ENCODE data around the gene SSBP2. TPM values are rescaled to one million over a fixed set of nuclear protein-coding genes. Genes with fewer than 3 reads are reported as not detected.
A peak's percentile ranks its signal among the peaks of the same experiment; 100 is the strongest.
"Not testable (repeated sequence)": the region's sequence is repeated elsewhere in the genome, so short reads cannot be mapped to it uniquely, and the experiment has no call there.

The SSBP2 gene
- total RNA-seq, 1 donor = 141 TPM

DNA sequence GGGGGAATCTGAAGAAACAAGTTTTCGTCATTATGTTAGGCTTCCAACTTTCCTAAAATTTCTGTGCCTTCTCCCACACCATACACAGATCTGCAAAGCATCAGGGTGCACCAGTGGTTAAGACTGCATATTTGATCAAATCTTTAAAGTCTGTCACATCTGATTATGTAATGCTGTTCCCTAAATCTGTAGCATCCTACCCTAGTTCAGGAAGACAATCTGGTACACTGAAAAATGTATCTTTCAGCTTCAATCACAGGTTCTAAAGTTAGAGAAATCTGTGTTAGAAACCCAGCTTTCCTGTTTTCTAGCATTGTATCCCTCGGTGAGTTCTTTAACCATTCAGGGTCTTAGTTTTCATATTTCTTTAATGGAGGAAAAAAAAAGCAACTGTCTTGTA lies 3.9 kb downstream of the SSBP2 start:
- DNase-seq (ENCODE audit: low read depth in 2 of 3, low spot score in 2 of 3) = no peak

DNA sequence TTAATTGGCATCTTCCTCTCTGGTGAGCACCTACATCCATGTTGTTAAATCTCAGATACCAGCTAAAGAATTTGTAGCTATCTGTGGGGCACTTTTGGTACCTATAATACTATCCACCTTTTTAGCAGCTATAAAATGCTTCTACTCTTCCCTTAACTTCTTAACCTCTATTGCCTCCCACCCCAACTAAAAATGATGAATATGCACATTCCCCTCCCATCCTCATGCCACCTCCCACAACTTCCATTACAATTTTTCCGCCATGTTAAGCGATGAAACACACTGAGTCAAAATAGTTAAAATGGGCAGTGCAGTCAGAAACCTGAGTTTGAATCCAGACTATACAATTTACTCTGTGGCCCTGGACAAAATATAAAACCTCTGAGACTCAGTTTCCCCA lies 10.1 kb downstream of the SSBP2 start:
- no peak for DNase-seq (ENCODE audit: low read depth in 2 of 3, low spot score in 2 of 3)

DNA sequence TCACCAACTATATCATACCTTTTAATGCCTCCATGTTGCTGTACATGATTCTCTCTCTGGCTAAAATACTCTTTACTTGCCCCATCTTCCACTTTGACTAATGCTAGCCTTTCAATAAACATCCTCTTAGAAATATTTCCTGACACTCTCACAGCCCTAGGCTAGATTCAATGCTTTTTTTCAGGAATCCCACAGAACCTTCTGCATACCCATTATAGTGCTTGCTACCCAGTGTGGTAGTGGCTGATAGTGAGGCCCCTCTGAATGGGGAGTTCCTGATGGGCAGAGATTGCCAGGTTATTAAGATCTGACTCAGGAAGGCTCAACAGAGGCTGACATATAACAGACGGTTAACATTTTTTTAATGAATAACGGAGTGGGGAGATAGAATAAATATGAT lies 11.6 kb downstream of the SSBP2 start:
- no peak for DNase-seq (ENCODE audit: low read depth in 2 of 3, low spot score in 2 of 3)

DNA sequence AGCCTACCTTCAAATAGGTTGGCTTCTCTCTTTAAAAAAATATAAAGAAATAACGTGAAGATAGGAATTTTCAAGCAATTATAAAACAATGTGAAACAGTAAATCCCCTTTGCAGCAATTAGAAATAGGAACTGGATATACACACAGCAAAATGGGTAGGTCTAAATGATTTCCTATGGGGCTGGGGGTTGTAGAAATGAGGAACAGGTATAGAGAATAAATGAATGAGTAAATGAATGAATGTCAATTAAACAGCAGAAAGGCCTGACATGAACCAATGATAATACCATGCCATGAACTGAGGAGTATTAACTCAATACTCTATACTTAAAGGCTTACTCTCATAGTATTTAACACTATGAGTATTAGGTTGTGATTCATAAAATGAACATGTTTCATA lies 21.6 kb downstream of the SSBP2 start:
- DNase-seq (ENCODE audit: low read depth in 2 of 3, low spot score in 2 of 3) = no peak

DNA sequence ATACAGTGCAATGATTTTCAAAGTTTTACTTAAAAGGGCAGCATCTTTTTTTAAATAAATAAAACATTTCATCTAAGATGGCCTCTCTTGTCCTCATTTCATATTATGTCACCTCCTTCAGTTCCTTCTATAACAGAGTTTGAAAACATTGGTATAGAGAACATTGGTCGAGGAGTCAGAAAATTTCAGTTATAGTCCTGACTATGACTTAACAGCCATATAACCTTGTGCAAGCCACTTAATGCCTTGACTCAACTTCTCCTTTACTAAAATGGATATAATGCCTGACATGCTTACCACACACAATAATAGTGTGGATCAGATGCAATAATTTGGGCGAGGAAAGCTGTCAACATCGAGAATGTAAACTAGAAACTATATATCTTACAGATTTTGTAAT lies 22.6 kb downstream of the SSBP2 start:
- no peak for DNase-seq (ENCODE audit: low read depth in 2 of 3, low spot score in 2 of 3)

DNA sequence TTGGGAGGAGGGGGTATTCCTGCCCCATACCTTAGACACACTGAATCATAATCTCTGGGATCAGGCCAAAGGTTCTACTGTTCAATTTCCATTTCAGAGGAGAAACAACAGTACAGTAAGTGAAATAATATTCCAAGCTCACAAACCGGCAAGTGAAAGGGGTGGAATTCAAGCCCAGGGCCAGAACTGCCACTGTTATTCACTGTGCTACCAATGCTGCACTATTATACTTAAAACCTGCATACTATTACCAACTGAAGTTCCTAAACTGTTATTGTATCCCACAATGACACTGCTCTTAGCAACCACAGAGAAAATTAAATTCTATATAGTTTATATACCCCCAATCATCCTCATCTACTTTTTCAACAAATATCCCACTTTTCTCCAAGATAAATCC lies 24.6 kb downstream of the SSBP2 start:
- DNase-seq (ENCODE audit: low read depth in 2 of 3, low spot score in 2 of 3) = no peak

DNA sequence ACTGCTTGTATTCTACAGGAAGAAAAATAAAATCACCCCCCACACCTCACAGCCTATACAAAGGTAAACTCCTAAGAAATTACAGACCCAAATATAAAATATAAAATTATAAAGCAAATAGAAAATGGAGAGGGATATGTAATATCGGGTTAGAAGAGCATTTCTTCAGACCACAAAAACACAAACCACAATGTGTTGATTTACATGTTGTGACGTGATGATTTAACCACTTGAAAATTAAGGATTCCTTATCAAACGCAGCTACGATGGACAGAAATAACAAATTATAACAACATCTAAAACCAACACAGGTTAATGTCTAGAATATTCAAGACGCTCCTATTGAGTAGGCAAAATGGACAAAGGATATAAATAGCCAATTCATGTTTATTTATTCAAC lies 26.3 kb downstream of the SSBP2 start:
- DNase-seq (ENCODE audit: low read depth in 2 of 3, low spot score in 2 of 3) = peak in 1 of 3 donors; percentile 45

DNA sequence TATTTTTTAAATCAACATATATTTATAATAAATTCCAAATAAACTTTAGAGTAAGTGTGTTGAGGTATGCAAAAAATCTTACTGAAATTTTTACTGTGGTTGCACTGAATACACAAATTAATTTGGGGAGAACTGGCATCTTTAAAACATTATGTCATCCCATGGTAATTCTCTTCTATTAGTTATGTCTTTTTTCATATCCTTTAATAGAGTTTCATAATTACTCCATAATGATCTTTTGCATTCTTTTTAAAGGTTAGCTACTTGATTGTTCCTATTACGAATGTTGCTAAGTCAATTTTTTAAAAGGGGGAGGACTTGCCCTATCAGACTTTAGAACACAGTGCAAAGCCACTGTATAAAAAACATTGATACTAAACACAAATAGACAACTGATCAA lies 26.8 kb downstream of the SSBP2 start:
- DNase-seq (ENCODE audit: low read depth in 2 of 3, low spot score in 2 of 3) = no peak

DNA sequence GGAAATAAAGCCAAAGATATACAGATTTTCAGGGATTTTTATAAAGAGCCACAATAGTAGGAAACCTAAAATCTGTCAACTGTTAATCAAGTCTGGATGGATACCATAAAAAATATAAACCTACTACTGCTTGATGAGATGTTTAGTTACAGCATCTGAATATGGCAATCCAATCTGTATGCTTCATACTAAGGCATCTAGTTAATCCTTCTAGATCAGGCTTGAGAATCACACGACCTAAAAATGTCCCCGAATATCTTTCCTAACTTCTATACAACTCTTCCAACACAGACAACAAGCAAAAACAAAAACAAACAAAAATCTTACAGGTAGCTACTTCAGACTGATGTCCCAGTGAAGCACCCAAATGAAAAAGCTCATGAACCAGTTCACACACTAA lies 29.8 kb downstream of the SSBP2 start:
- no peak for DNase-seq (ENCODE audit: low read depth in 2 of 3, low spot score in 2 of 3)

DNA sequence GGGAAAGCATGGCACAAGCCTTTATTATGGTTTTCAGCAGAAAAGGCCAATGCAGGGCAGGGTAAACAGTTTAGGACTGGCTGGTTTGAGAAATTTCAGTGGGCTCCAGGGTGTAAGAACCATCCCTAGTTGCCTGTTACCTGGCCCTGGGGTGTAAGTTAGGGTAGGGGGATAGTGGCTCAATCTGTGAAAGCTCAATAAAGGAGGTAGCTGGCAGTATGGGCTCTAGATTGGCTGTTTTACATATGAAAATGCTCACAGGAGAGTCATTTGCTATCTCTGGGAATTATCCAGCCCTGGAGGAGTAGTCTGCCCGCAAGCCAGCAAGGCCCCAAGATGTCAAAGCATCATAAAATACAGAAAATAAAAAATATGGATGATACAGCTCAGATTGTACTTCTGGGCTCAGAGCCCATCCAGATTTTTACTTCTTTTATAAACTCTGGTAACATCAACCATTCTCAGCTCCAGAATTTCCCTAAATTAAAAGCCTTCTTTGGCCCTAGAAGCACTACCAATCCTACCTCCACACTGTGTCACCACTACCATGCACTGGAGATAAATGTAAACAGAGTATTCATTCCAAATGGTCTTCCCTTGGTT lies 31.1 kb downstream of the SSBP2 start:
- DNase-seq (ENCODE audit: low read depth in 2 of 3, low spot score in 2 of 3) = no peak

DNA sequence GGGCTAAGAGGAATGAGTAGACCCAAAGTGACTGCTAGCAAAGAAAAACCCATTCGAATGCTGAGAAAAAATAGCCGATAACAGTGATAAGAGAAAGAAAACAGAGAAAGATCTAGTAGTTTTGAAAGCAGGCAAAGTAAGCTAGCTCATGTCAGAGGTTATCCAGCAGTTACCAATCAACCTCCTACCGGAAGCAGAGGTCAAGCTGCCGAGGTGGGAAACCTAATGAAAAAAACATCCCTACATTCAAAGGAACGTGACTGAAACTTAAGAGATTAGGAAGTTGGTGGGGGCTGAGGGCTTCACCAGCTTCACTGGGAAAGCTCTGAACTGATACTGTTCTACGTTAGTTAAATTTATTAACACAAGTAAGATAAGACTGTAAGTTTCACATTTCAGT lies 32.6 kb downstream of the SSBP2 start:
- peak in 2 of 3 donors; percentile 12 to 13 for DNase-seq (ENCODE audit: low read depth in 2 of 3, low spot score in 2 of 3)

DNA sequence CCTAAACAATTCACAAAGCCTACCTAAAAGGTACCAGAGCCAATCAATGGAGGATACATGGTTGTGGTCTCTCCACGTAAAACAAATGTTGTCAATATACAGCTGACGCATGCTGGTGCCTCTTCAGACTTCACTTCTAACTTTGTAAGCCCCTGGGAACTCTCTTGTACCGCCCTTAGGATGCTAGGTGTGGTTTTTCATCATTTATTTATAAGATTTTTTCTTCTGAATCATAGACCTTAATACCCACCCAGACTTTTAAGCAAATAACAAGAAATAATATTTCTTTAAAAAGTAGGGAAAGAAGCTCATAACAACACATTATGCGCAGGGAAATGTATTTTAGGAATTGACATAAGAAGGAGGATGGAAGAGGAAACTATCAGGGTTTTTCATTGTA lies 33.0 kb downstream of the SSBP2 start:
- DNase-seq (ENCODE audit: low read depth in 2 of 3, low spot score in 2 of 3) = no peak

DNA sequence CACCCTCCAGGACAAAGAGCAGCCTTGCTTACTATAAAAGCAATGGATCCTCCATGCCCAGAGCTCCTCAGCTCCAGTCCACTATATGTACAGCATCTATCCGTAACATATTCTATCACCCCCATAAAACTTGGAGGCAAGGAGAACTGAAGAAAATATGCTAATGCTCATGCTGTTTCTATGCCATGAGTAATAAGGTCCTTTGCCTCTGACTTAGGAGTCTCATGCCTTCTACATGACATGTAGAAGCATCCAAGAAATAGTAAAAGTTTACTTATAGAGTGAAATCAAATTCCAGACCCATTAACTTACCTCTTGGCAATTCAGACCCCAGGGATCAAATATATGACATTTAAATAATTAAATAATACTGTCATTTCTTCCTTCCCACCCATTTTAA lies 33.7 kb downstream of the SSBP2 start:
- no peak for DNase-seq (ENCODE audit: low read depth in 2 of 3, low spot score in 2 of 3)

DNA sequence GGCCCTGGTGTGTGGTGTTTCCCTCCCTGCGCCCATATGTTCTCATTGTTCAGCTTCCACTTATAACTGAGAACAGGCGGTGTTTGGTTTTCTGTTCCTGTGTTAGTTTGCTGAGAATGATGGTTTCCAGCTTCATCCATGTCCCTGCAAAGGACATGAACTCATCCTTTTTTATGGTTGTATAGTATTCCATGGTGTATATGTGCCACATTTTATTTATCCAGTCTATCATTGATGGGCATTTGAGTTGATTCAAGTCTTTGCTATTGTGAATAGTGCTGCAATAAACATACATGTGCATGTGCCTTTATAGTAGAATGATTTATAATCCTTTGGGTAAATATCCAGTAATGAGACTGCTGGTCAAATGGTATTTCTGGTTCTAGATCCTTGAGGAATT lies 36.8 kb downstream of the SSBP2 start:
- DNase-seq (ENCODE audit: low read depth in 2 of 3, low spot score in 2 of 3) = not testable (repeated sequence)

DNA sequence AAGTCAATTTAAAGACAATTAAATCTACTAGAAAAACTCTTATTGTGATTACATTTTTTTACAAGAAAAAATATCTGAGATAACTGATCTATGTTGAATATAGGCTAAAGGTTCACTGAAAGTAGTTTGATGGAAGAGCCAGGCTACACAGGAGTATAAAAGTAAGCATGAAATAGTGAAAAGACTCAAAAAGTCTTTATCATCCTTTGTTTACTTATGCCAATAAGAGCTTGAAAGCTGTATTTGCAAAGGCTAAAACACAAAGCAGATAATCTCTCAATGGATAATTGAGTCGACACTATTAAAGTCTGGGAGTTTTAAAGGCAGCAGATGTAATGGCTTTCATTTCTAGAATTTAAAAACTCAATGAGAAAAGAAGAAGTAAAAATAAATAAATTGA lies 42.0 kb downstream of the SSBP2 start:
- DNase-seq (ENCODE audit: low read depth in 2 of 3, low spot score in 2 of 3) = no peak

DNA sequence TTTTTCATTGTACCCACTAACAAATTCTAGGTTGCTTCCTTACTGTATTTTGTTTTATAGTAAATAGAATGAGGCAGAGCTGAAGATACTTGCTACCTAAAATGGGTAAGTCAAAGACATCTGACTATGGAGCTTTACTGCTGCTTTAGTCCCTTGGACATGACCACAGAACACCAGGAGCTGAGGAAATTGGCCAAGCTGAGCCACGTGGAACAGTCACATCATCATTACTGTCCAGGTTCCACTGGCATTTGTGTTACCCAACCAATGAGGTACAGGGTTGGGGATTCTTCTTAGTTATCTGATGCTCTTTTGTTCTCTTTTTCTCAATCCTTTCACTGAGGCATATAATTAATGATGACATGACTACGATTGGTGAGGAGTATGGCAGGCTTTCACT lies 47.1 kb downstream of the SSBP2 start:
- no peak for DNase-seq (ENCODE audit: low read depth in 2 of 3, low spot score in 2 of 3)

DNA sequence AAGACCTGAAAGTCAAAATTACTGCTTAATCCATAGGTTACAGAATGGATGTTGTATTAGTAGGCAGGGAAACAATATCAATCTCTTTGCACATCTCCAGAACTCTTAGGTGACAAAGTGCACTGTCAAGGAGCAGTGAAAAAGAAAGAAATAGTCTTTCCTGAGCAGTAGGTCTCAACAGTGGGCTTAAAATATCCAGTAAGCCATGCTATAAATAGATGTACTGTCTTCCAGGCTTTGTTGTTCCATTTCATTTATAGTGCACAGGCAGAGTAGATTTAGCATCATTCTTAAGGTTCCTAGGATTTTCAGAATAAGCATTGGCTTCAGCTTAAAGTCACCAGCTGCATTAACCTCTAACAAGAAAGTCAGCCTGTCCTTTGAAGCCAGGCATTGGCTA lies 50.7 kb downstream of the SSBP2 start:
- no peak for DNase-seq (ENCODE audit: low read depth in 2 of 3, low spot score in 2 of 3)

DNA sequence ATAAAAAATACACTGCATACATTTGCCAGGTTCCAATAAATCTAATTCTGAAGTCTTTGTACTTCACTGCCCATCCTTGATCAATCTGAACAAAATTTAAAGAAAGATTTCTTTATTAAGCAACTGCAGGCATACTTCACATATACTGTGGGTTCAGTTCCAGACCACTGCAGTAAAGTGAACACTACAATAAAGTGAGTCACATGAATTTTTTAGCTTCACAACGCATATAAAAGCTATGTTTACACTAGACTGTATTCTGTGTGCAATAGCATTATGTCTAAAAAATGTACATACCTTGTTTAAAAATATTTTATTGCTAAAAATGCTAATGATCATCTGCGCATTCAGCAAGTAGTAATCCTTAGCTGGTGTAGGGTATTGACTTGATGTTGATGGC lies 52.1 kb downstream of the SSBP2 start:
- DNase-seq (ENCODE audit: low read depth in 2 of 3, low spot score in 2 of 3) = no peak

DNA sequence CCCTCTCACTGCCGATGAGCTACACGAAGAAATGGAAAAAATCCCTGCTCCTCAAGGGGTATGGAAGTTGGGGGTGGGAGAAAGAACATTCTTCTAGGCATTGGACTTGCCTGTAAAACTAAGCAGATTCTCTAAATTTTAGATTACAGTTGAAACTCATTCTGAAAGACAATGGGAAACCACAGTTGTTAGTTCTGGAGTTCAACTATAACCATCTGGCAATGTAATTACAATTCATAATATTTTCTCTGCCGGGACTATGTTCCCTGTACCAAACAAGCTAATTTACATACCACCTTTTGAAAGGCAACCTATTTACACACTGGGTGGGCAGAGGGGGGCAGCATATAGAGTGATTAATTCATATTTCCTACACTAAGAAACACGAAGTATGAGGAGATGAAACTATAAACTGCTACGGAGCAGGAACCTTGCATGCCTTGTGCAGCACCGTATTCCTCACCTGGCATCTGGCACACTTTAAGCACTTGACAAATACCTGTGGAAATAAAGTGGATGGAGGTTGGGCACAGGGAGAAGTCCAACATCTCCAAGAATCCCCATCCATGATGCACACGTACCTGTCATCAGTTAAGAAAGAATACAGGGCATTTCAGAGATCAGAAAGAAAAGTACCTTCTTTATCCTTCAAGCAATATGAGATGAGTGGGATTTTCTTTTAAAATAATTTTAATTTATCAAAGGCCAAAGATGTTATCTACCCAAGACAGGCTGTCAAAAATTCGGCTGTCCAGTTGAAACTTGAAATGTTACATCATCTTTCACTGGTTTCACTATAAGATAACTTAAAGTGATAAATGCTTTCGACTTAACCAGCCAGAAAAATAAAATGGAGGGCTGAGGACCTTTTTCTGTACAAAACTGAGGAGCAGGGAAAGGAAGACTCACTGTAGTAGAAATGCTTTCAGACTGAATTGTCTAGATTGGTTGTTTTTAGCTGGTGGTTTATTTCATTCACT lies 54.2 kb downstream of the SSBP2 start:
- DNase-seq (ENCODE audit: low read depth in 2 of 3, low spot score in 2 of 3) = no peak

DNA sequence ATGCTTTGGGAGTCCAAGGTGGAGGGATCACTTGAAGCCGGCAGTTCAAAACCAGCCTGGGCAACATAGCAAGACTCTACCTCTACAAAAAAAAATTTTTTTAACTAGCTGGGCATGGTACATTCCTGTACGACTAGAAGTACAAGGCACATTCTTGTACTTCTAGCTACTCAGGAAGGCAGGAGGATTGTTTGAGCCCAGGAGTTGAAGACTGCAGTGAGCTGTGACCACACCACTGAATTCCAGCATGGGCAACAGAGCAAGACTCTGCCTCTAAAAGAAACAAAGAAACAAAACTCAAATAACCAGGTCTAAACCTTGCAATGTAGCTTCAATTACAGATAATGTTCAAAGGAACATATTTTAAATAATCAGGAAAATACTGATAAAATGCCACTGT lies 56.2 kb downstream of the SSBP2 start:
- no peak for DNase-seq (ENCODE audit: low read depth in 2 of 3, low spot score in 2 of 3)

DNA sequence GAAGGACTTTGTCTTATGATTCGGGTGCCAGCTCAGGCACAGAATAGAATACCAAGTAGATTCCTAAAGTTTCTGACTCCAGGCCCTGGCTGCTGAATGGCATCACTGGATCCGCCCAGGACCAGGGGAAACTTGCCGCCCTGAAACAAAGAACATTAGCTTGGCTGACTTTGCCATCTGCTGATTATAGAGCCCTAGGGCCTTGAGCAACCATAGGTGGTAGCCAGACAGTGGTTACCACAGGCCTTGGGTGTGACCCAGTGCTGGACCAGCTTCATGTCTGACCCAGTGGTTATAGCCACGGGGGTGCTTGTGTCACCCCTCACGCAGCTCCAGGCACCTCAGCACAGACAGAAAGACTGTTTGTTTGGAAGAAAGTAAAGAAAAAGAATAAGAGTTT lies 62.7 kb downstream of the SSBP2 start:
- no peak for DNase-seq (ENCODE audit: low read depth in 2 of 3, low spot score in 2 of 3)

DNA sequence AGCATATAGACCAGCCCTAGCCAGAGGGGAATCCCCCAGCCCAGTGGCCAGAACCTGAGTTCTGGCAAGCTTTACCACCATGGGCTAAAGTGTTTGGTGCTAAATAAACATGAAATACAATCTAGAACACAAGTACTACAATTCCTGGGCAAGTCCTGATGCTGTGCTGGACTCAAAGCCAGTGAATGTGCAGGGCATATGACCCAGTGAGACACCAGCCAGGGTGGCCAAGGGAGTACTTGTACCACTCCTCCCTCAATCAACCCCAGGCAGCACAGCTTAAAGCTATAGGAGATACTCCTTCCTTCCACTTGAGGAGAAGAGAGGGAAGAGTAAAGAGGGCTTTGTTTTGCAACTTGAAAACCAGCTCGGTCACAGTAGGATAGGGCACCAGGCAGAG lies 63.6 kb downstream of the SSBP2 start:
- no peak for DNase-seq (ENCODE audit: low read depth in 2 of 3, low spot score in 2 of 3)
